ENCODE results near the gene RUNX3. TPM values are rescaled to one million over a fixed set of nuclear protein-coding genes. Genes with fewer than 3 reads are reported as not detected.

Gene RUNX3
- polyA plus RNA-seq, 3 donors, result 4.4 to 27.9 (median 6.7) TPM

- WGBS (ENCODE audit: insufficient coverage), result 98% methylated on average over 12 of the region's 13 CpGs
These were observed 24.6 kb downstream of the RUNX3 start for GRCh38 chr1:24905355-24905978.

DNA sequence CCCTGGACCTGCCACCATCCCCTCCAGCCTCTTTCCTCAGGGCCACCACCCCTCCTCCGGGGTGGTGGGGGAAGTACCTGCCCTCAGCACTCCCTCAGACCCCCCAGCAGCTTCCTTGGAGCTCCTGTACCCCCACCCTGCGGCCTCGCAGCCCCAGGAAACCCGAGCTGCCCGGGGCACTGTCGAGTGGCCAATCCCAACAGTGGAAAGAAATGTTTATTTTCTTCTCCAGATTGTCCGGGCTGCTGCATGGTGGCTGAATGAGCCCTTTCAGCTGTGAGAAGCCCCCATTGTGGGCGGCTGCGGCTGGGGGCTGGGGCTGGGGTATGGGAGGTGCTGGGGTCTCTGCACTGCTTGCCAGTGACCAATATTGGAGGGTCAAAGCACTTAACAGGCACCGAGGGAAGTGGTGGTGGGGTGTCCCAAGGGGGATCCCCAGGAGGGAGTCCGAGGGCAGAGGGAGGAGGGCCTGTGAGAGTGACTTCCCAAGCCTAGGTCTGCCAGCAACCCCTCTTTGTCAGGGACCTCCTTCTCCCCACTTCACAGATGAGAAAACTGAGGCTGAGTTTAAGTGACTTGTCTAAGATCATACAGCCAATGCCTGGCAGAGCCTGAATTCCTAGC is 25.2 kb downstream of the RUNX3 start:
- no peak for DNase-seq
- TF ChIP-seq CTCF (IDR thresholded peaks at IDR 0.05), result no peak
- Histone ChIP-seq H3K27ac (ENCODE audit: low read depth in 1 of 2, low read length in 2 of 2) (no peak overlapping the region), H3K27me3 (ENCODE audit: control insufficient read depth in 2 of 2, insufficient read depth in 2 of 2, low read length in 2 of 2) (no peaks in the 10 kb centered on the region), H3K36me3 (replicated peaks in 1 of 2; ENCODE audit: control insufficient read depth in 1 of 2, insufficient read depth in 2 of 2, low read length in 2 of 2) (peaks cover 25 to 70% of the 10 kb centered on the region in 2 donors), H3K4me1 (ENCODE audit: control insufficient read depth in 1 of 2, insufficient read depth in 2 of 2, low read length in 2 of 2) (peaks cover 5 to 8% of the 10 kb centered on the region in 2 donors), H3K9me3 (replicated peaks in 1 of 2; ENCODE audit: control insufficient read depth in 1 of 2, insufficient read depth in 1 of 2, low read length in 2 of 2) (peaks cover 0 to 2% of the 10 kb centered on the region in 2 donors), H2AFZ (ENCODE audit: insufficient read depth, low read depth, low read length, poor library complexity, severe bottlenecking) (no peak overlapping the region), H4K20me1 (ENCODE audit: insufficient read depth, low read length) (peaks cover 87% of the 10 kb centered on the region), H3K4me2 (replicated peaks; ENCODE audit: extremely low read depth, low read length, poor library complexity, severe bottlenecking) (no peak overlapping the region), H3K79me2 (ENCODE audit: insufficient read depth, low read length) (no peaks in the 10 kb centered on the region), H3K9ac (ENCODE audit: insufficient read depth, low read length, poor library complexity, severe bottlenecking) (no peak overlapping the region), H3K4me3 (replicated peaks in 1 of 3; ENCODE audit: low read depth in 2 of 3, low read length in 3 of 3) (no peak overlapping the region)
- H3K27ac Mint-ChIP-seq, result no peak overlapping the region
- 91% methylated on average over 4 of the region's 11 CpGs for WGBS (ENCODE audit: insufficient coverage)
- intact Hi-C loops (cut with micrococcal nuclease), result no loop called here
- H3K36me3 Mint-ChIP-seq, result peaks cover 35 to 56% of the 10 kb centered on the region in 2 donors
- H3K9me3 Mint-ChIP-seq, result peaks cover 2 to 9% (median 6%) of the 10 kb centered on the region in 7 donors
- H3K27me3 Mint-ChIP-seq (ENCODE audit: low read depth in 3 of 3), result peaks cover 0 to 1% (median 0%) of the 10 kb centered on the region in 3 donors
- H3K4me1 Mint-ChIP-seq, result peaks cover 8% of the 10 kb centered on the region
- H3K4me3 Mint-ChIP-seq, result no peak overlapping the region

More at GRCh38 chr1:24905355-24905978, 24.6 kb downstream of the RUNX3 start:
- H3K9me3 Mint-ChIP-seq, result peaks cover 2 to 9% (median 6%) of the 10 kb centered on the region in 7 donors
- peaks cover 0 to 1% (median 0%) of the 10 kb centered on the region in 3 donors for H3K27me3 Mint-ChIP-seq (ENCODE audit: low read depth in 3 of 3)
- H3K4me1 ChIP-seq (ENCODE audit: control insufficient read depth in 1 of 2, insufficient read depth in 2 of 2, low read length in 2 of 2), result peaks cover 5 to 8% of the 10 kb centered on the region in 2 donors
- H3K27ac ChIP-seq (ENCODE audit: low read depth in 1 of 2, low read length in 2 of 2), result no peak overlapping the region
- no peak overlapping the region for H3K4me3 Mint-ChIP-seq
- intact Hi-C loops (cut with micrococcal nuclease), result no loop called here
- no peak overlapping the region for H2AFZ ChIP-seq (ENCODE audit: insufficient read depth, low read depth, low read length, poor library complexity, severe bottlenecking)
- no peak overlapping the region for H3K27ac Mint-ChIP-seq
- no peak for TF ChIP-seq CTCF (IDR thresholded peaks at IDR 0.05)
- peaks cover 8% of the 10 kb centered on the region for H3K4me1 Mint-ChIP-seq
- H3K36me3 ChIP-seq (replicated peaks in 1 of 2; ENCODE audit: control insufficient read depth in 1 of 2, insufficient read depth in 2 of 2, low read length in 2 of 2), result peaks cover 25 to 70% of the 10 kb centered on the region in 2 donors
- H3K27me3 ChIP-seq (ENCODE audit: control insufficient read depth in 2 of 2, insufficient read depth in 2 of 2, low read length in 2 of 2), result no peaks in the 10 kb centered on the region
- no peaks in the 10 kb centered on the region for H3K79me2 ChIP-seq (ENCODE audit: insufficient read depth, low read length)
- peaks cover 35 to 56% of the 10 kb centered on the region in 2 donors for H3K36me3 Mint-ChIP-seq
- peaks cover 85% of the 10 kb centered on the region for H4K20me1 ChIP-seq (ENCODE audit: insufficient read depth, low read length)
- no peak overlapping the region for H3K4me3 ChIP-seq (replicated peaks in 1 of 3; ENCODE audit: low read depth in 2 of 3, low read length in 3 of 3)
- no peak for DNase-seq
- no peak overlapping the region for H3K4me2 ChIP-seq (replicated peaks; ENCODE audit: extremely low read depth, low read length, poor library complexity, severe bottlenecking)
- H3K9ac ChIP-seq (ENCODE audit: insufficient read depth, low read length, poor library complexity, severe bottlenecking), result no peak overlapping the region
- peaks cover 0 to 2% of the 10 kb centered on the region in 2 donors for H3K9me3 ChIP-seq (replicated peaks in 1 of 2; ENCODE audit: control insufficient read depth in 1 of 2, insufficient read depth in 1 of 2, low read length in 2 of 2)
